Activated CD8-positive, alpha-beta memory T cell treated with anti-CD3 and anti-CD28 coated beads for 1 hour (primary cell): Measurements from ENCODE around the gene ODF4.

Source experiments
- DNase-seq, 2 donors: peaks; one replicate each; pipeline ENCODE4 v3.0.0-alpha.2; 2020; ENCODE audit warnings: low read depth in 1 of 2; ENCODE audit errors: extremely low read depth in 1 of 2

The ODF4 gene

DNA sequence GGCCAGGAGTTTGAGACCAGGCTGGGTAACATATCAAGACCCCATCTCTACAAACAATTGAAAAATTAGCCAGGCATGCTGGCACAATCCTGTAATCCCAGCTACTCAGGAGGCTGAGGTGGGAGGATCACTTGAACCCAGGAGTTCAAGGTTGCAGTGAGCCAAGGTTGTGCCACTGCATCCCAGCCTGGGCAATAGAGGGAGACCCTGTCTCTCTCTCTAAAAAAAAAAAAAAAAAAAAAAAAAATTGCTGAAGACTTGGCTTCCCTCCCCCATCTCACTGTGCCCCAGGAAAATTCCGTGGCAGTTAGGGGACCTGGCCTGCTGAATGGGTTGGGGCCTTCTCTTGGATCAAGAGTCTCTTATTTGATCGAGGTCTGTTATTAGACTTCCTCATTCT, at the start of gene ODF4:
Gene ODF4 (plus strand): TSS at position 301 of the 400 bp plus-strand sequence. CDS start 212 bp downstream, outside the sequence.
- DNase-seq = no peak

DNA sequence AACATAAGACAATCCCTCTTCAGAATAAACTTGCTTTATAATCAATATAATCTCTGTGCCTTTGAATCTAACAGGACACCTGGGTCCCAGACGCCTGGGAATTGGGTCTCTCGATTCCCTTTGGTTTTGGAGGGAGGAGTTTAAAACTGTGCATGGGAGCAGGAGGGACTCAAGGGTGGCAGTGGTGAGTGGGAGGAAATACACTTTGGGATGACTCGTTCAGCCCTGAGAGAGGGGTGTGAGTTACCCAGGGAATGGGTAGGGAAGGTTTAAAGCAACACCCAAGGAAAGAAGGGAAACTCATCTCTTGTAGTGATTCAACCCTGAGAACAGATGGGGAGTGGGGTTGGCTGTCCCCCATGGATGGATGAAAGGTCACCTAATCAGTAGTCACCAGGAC, 49.6 kb upstream of the ODF4 start:
- DNase-seq = no peak

DNA sequence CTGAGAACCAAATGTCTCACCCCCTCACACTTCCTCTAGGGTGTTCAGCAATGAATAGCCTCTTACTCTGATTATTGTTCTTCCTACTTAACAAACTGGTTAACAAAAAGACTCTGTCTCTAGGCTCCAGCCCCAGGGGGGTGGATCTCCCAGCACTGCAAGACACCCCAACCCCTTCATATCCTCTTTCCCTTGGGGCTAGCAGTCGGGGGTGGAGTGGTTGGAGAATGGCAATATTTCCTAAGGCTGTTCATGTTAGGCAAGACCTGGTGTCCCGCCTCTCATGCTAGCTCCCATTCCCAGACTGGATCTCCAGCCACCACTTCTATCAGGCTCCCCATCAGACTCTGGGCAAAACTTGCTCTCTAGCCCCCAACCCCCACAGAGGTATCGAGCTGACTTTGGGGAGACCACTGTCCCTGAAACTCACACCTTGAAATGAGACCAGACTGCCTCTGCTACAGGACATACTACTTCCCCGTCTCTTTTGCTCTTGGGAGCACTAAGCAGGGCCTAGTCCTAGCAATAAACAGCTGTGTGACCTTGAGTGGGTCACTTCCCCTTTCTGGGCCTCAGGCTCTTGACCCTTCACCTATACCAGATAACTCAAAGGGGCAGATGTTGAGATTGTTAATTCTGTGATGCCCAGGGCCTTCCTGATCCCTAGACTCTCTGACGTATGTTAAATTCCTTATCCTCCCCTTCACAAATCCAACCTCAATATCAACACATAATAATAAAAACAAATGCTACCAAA, 46.8 kb upstream of the ODF4 start:
- no peak for DNase-seq

- no peak for DNase-seq
Measured at GRCh38 chr17:8294361-8294760, 45.3 kb upstream of the ODF4 start.

- DNase-seq = no peak
Measured at GRCh38 chr17:8294814-8295316, 44.8 kb upstream of the ODF4 start.

DNA sequence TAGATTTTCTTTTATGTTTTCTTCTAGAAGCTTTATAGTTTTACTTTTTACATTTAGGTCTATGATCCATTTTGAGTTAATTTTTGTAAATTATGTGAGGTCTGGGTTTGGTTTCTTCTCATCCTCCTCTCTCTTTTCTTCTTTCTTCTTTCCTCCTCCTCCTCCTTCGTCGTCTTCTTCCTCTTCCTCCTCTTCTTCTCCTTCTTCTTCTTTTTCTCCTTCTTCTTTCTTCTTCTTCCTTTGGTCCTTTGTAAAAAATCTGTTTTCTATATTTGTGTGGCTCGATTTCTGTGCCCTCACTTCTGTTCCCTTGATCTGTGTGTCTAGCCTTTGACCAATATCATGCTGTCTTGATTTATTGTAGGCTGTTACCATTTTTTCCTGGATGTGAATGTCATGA, 39.4 kb upstream of the ODF4 start:
- no peak for DNase-seq

DNA sequence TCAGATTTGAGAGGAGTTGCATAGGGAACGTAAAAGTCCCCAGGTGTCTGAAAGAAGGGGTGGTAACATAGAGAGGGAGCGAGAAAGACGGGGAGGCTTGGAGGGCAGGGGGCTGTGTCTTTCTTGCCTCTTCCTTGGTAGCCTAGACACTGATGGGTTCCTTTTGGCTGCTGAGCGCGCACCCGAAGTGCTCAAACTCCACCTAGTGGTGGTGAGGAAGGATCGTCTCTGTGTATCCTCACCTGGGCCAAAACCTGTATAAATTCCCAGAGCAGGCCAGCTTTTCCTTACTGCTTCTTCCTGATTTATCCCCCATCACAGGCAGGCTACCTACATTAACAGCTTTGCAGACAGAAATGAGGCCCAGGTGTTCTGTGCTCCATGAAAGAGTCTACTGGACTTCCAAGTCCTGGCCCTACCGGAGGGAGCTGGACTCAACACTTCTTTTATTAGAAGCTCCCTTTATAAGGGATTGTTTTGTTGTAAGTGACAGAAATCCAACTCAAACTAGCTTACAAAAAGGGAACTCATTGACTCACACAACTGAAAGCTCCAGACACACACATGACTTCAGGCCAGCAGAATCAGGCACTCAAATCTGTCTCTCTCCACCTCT, 38.9 kb upstream of the ODF4 start:
- peak; percentile 24 to 27 for DNase-seq

DNA sequence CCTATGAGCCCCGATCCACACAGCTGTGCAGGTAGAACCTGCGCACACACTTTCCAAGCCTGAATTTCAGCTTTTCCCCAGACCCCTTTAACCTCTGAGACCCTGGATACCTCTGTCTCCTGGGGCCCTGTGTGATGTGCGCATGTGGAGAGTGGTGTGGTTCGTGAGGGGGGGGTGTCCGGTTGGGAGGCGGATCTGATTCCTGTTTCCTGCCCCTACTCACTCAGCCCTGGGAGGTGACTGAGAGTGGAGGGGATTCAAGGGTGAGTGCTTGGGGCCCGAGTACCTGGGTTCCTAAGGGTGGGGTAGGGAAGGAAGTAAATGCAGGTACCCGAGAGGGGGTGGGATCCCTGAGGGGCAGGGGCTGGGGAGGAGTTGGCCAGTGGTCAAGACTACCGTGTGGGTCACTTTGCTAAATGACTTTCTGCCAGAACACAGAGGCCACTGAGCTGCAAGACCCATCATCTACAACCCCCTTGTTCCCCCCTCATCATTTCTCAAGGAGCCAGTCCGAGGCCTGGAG, 29.0 kb upstream of the ODF4 start:
- no peak for DNase-seq

- DNase-seq = no peak
Measured at GRCh38 chr17:8311131-8311790, 28.4 kb upstream of the ODF4 start.

- DNase-seq = no peak
Measured at GRCh38 chr17:8312251-8312650, 27.4 kb upstream of the ODF4 start.

DNA sequence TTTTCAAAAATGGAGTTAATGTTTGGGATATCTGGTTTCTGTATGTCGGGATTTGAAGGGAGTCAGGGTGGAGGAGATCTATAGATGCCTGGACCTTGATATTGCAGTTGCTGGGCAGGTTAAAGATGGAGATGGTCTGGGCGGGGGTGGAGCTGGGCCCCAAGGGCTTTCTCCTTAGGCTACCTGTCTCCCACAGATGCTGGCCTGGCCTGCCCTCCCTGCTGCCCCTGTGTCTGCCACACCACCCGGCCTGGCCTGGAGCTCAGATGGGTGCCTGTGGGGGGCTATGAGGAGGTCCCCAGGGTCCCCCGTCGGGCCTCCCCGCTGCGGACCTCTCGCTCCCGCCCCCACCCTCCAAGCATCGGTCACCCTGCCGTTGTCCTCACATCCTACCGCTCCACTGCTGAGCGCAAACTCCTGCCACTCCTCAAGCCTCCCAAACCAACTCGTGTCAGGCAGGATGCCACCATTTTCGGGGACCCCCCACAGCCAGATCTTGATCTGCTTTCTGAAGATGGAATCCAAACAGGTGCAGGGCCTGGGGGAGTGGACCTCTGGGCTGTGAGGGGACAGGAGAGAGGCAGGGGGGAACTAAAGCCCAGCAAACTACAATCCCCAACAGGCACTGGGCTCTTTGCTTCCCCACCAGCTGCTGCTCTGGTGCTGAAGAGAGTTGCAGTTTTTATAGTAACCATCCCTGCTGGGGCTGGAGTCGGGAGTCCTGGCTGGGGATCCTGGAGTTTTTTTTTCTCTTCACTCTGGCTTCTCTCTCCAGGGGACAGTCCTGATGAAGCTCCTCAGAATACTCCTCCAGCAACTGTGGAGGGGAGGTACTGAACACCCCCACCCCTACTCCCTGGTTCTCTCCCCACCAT, 26.7 kb upstream of the ODF4 start:
- DNase-seq = no peak

DNA sequence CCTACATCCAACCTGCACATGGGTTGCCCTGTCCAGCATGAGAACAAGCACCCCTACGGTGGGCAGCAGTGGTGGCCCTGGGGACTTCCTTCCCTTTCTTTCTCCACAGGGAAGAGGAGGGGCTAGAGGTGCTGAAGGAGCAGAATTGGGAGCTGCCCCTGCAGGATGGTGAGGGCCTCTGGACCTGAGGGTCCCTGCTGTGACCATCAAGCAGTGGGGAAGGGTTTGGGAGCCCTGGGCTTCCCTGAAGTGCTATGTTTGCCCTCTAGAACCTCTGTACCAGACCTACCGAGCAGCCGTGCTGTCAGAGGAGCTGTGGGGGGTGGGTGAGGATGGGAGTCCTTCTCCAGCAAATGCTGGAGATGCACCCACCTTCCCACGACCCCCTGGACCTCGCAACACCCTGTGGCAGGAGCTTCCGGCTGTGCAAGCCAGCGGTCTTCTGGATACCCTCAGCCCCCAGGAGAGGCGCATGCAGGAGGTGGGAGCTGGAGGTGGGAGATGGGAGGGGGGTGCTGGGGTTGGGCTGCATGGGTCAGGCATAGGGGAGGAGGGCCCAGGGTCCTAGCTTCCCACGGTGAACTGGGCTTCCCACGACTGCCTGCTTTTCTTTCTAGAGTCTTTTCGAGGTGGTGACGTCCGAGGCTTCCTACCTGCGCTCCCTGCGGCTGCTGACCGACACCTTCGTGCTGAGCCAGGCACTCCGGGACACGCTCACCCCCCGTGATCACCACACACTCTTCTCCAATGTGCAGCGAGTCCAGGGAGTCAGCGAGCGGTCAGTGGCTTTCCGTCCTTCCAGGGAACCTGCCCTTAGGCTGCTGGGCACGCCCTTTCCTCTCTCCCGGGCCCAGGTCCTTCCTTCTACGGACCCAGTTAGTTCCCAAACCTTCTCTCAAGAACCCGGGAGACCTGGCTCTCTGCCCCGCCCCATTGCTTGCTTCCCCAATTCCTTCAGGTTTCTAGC, 24.6 kb upstream of the ODF4 start:
- DNase-seq = no peak

DNA sequence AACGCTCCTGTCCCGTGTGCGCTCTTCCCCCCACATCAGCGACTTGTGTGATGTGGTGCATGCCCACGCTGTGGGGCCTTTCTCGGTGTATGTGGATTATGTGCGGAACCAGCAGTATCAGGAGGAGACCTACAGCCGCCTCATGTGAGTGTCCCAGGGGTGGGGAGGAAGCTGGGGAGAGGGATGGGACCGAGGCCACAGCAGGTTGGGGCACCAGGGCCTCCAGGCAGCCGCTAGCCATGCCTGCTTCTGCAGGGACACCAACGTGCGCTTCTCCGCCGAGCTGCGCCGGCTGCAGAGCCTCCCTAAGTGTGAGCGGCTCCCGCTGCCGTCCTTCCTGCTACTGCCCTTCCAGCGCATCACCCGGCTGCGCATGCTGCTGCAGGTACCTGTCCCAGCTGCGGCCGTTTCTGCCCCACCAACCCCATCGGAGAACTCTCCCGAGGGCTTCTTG, 23.8 kb upstream of the ODF4 start:
- DNase-seq = no peak

GRCh38 chr17:8318010-8318935, 21.4 kb upstream of the ODF4 start:
- no peak for DNase-seq

- no peak for DNase-seq
Measured at GRCh38 chr17:8320262-8320661, 19.4 kb upstream of the ODF4 start.

DNA sequence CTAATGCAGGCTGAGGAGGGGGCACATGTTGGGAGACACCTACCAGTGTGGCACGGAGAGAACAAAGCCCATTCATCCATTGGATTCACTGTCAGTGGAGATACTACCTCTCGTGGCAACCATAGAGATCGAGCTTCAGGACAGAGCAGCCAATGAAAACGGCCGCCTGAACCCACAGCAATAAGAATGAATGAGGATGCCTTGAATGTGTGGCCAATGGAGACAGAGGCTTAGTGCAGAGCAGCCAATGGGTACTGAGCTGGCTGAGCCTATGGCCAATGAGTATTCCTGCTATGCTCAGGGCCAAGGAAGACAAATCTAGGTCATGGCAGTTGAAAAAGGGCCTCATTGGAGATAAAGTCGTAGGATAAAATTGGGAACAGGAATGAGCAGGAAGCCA, 18.6 kb upstream of the ODF4 start:
- DNase-seq = no peak

GRCh38 chr17:8322061-8322460, 17.6 kb upstream of the ODF4 start:
- no peak for DNase-seq

- no peak for DNase-seq
Measured at GRCh38 chr17:8324132-8324531, 15.5 kb upstream of the ODF4 start.
